GM21723 (cell line): ENCODE results near the gene CFAP126.
"Not testable (repeated sequence)": the region's sequence is repeated elsewhere in the genome, so short reads cannot be mapped to it uniquely, and the experiment has no call there.

Source experiments
- ATAC-seq: cut with Tn5 transposase; IDR thresholded peaks from one replicate; pipeline ENCODE4 v1.9.1; 2021; ENCODE audit warnings: mild to moderate bottlenecking, moderate library complexity; ENCODE audit not compliant: unreplicated experiment

CFAP126 gene

GRCh38 chr1:161382214-161383019 is 14.7 kb upstream of the CFAP126 start:
- peak; percentile 65 for ATAC-seq

- no peak for ATAC-seq
Measured at GRCh38 chr1:161381707-161382106, 14.0 kb upstream of the CFAP126 start.

- ATAC-seq, result no peak
Measured at GRCh38 chr1:161379071-161379470, 11.4 kb upstream of the CFAP126 start.

- no peak for ATAC-seq
Measured at GRCh38 chr1:161378014-161378413, 10.3 kb upstream of the CFAP126 start.

- ATAC-seq, result no peak
Measured at GRCh38 chr1:161374373-161374772, 6.7 kb upstream of the CFAP126 start.

GRCh38 chr1:161373442-161373841 is 5.8 kb upstream of the CFAP126 start:
- no peak for ATAC-seq

GRCh38 chr1:161365207-161365606 is 2.5 kb downstream of the CFAP126 start:
- no peak for ATAC-seq

GRCh38 chr1:161364332-161364731 is 3.3 kb downstream of the CFAP126 start:
- no peak for ATAC-seq

- no peak for ATAC-seq
Measured at GRCh38 chr1:161359291-161359690, 8.4 kb downstream of the CFAP126 start.

GRCh38 chr1:161357073-161357472 is 10.6 kb downstream of the CFAP126 start:
- no peak for ATAC-seq

GRCh38 chr1:161351482-161351881 is 16.2 kb downstream of the CFAP126 start:
- no peak for ATAC-seq

GRCh38 chr1:161350671-161351070 is 17.0 kb downstream of the CFAP126 start:
- ATAC-seq, result no peak

GRCh38 chr1:161342821-161343220 is 24.9 kb downstream of the CFAP126 start:
- no peak for ATAC-seq

- no peak for ATAC-seq
Measured at GRCh38 chr1:161342177-161342576, 25.5 kb downstream of the CFAP126 start.

- ATAC-seq, result no peak
Measured at GRCh38 chr1:161335796-161336195, 31.9 kb downstream of the CFAP126 start.

- ATAC-seq, result no peak
Measured at GRCh38 chr1:161333166-161333565, 34.5 kb downstream of the CFAP126 start.

- ATAC-seq, result no peak
Measured at GRCh38 chr1:161330346-161330745, 37.3 kb downstream of the CFAP126 start.

- ATAC-seq, result no peak
Measured at GRCh38 chr1:161324020-161324419, 43.7 kb downstream of the CFAP126 start.

GRCh38 chr1:161315841-161316674 is 51.6 kb downstream of the CFAP126 start:
- ATAC-seq, result not testable (repeated sequence)
